ENCODE measurements around the gene KDM8. TPM values are rescaled to one million over a fixed set of nuclear protein-coding genes. Genes with fewer than 3 reads are reported as not detected.

Gene KDM8
- polyA plus RNA-seq, 3 donors = 0.40 to 3.3 (median 1.5) TPM

GRCh38 chr16:27225536-27226360, 22.4 kb downstream of the KDM8 start:
- H3K4me3 ChIP-seq (replicated peaks in 1 of 3; ENCODE audit: low read depth in 2 of 3, low read length in 3 of 3) = no peak overlapping the region
- H4K20me1 ChIP-seq (ENCODE audit: insufficient read depth, low read length) = no peaks in the 10 kb centered on the region
- H3K36me3 Mint-ChIP-seq = peaks cover 38 to 61% of the 10 kb centered on the region in 2 donors
- H3K27me3 ChIP-seq (ENCODE audit: control insufficient read depth in 2 of 2, insufficient read depth in 2 of 2, low read length in 2 of 2) = no peaks in the 10 kb centered on the region
- intact Hi-C loops (cut with micrococcal nuclease) = no loop called here
- WGBS (ENCODE audit: insufficient coverage) = 49% methylated on average over 22 of the region's 27 CpGs
- peaks cover 0 to 5% of the 10 kb centered on the region in 2 donors for H3K4me1 ChIP-seq (ENCODE audit: control insufficient read depth in 1 of 2, insufficient read depth in 2 of 2, low read length in 2 of 2)
- H2AFZ ChIP-seq (ENCODE audit: insufficient read depth, low read depth, low read length, poor library complexity, severe bottlenecking) = no peak overlapping the region
- H3K36me3 ChIP-seq (replicated peaks in 1 of 2; ENCODE audit: control insufficient read depth in 1 of 2, insufficient read depth in 2 of 2, low read length in 2 of 2) = peaks cover 39 to 48% of the 10 kb centered on the region in 2 donors
- H3K27ac Mint-ChIP-seq = peak overlapping the region in 1 of 7 donors; percentile 3
- H3K4me1 Mint-ChIP-seq = peaks cover 8% of the 10 kb centered on the region
- H3K4me3 Mint-ChIP-seq = no peak overlapping the region
- no peak overlapping the region for H3K4me2 ChIP-seq (replicated peaks; ENCODE audit: extremely low read depth, low read length, poor library complexity, severe bottlenecking)
- no peaks in the 10 kb centered on the region for H3K79me2 ChIP-seq (ENCODE audit: insufficient read depth, low read length)
- H3K9ac ChIP-seq (ENCODE audit: insufficient read depth, low read length, poor library complexity, severe bottlenecking) = no peak overlapping the region
- peaks cover 0 to 2% (median 1%) of the 10 kb centered on the region in 3 donors for H3K27me3 Mint-ChIP-seq (ENCODE audit: low read depth in 3 of 3)
- no peaks in the 10 kb centered on the region for H3K9me3 Mint-ChIP-seq
- H3K9me3 ChIP-seq (replicated peaks in 1 of 2; ENCODE audit: control insufficient read depth in 1 of 2, insufficient read depth in 1 of 2, low read length in 2 of 2) = no peaks in the 10 kb centered on the region
- no peak for DNase-seq
- no peak for TF ChIP-seq CTCF (IDR thresholded peaks at IDR 0.05)
- no peak overlapping the region for H3K27ac ChIP-seq (ENCODE audit: low read depth in 1 of 2, low read length in 2 of 2)

- H3K4me3 Mint-ChIP-seq = no peak overlapping the region
- H3K9me3 Mint-ChIP-seq = no peaks in the 10 kb centered on the region
- H3K9me3 ChIP-seq (replicated peaks in 1 of 2; ENCODE audit: control insufficient read depth in 1 of 2, insufficient read depth in 1 of 2, low read length in 2 of 2) = no peaks in the 10 kb centered on the region
- intact Hi-C loops (cut with micrococcal nuclease) = no loop called here
- no peaks in the 10 kb centered on the region for H3K79me2 ChIP-seq (ENCODE audit: insufficient read depth, low read length)
- no peak overlapping the region for H2AFZ ChIP-seq (ENCODE audit: insufficient read depth, low read depth, low read length, poor library complexity, severe bottlenecking)
- H4K20me1 ChIP-seq (ENCODE audit: insufficient read depth, low read length) = no peaks in the 10 kb centered on the region
- no peaks in the 10 kb centered on the region for H3K27me3 ChIP-seq (ENCODE audit: control insufficient read depth in 2 of 2, insufficient read depth in 2 of 2, low read length in 2 of 2)
- H3K4me3 ChIP-seq (replicated peaks in 1 of 3; ENCODE audit: low read depth in 2 of 3, low read length in 3 of 3) = no peak overlapping the region
- H3K27ac ChIP-seq (ENCODE audit: low read depth in 1 of 2, low read length in 2 of 2) = no peak overlapping the region
- no peak for DNase-seq
- no peak for TF ChIP-seq CTCF (IDR thresholded peaks at IDR 0.05)
- H3K4me1 ChIP-seq (ENCODE audit: control insufficient read depth in 1 of 2, insufficient read depth in 2 of 2, low read length in 2 of 2) = peaks cover under 1 to 5% of the 10 kb centered on the region in 2 donors
- H3K36me3 Mint-ChIP-seq = peaks cover 39 to 63% of the 10 kb centered on the region in 2 donors
- no peak overlapping the region for H3K4me2 ChIP-seq (replicated peaks; ENCODE audit: extremely low read depth, low read length, poor library complexity, severe bottlenecking)
- 90% methylated on average over 18 of the region's 20 CpGs for WGBS (ENCODE audit: insufficient coverage)
- peaks cover 0 to 1% (median 0%) of the 10 kb centered on the region in 3 donors for H3K27me3 Mint-ChIP-seq (ENCODE audit: low read depth in 3 of 3)
- H3K9ac ChIP-seq (ENCODE audit: insufficient read depth, low read length, poor library complexity, severe bottlenecking) = no peak overlapping the region
- peaks cover 40 to 46% of the 10 kb centered on the region in 2 donors for H3K36me3 ChIP-seq (replicated peaks in 1 of 2; ENCODE audit: control insufficient read depth in 1 of 2, insufficient read depth in 2 of 2, low read length in 2 of 2)
- no peak overlapping the region for H3K27ac Mint-ChIP-seq
- peaks cover 11% of the 10 kb centered on the region for H3K4me1 Mint-ChIP-seq
Observed at GRCh38 chr16:27226476-27226875, 23.1 kb downstream of the KDM8 start.
